Psoas muscle (tissue), 8 donors: ENCODE results near the gene MRM2. TPM values are rescaled to one million over a fixed set of nuclear protein-coding genes. Genes with fewer than 3 reads are reported as not detected.
A peak's percentile ranks its signal among the peaks of the same experiment; 100 is the strongest.

Source experiments
- ATAC-seq, 4 donors: fragments of 200-7000 bp; cut with Tn5 transposase; one replicate each; pipeline ENCODE4 v1.9.1; 2020; ENCODE audit warnings: moderate library complexity in 3 of 4, mild to moderate bottlenecking in 2 of 4
- DNase-seq, 2 donors: peaks; one replicate each; pipeline ENCODE4 v3.0.0-alpha.2; 2020
- H3K27ac ChIP-seq: fragments of 200-600 bp; one replicate; pipeline ENCODE4 v1.8.0; 2022
- H3K27me3 ChIP-seq, 3 donors: fragments of 200-600 bp in 1 of 3; one replicate each; pipeline versions ENCODE4 v1.6.1 to v1.8.0; 2013 to 2022; ENCODE audit warnings: low read length in 2 of 3, mild to moderate bottlenecking in 2 of 3, moderate library complexity in 1 of 3; ENCODE audit not compliant: insufficient read depth in 3 of 3
- H3K36me3 ChIP-seq, 2 donors: fragments of 200-600 bp in 1 of 2; one replicate each; pipeline versions ENCODE4 v1.6.1 to v1.8.0; 2013 to 2022; ENCODE audit warnings: low read depth in 1 of 2, mild to moderate bottlenecking in 1 of 2, moderate library complexity in 1 of 2; ENCODE audit not compliant: insufficient read depth in 1 of 2
- H3K4me1 ChIP-seq: fragments of 200-600 bp; one replicate; pipeline ENCODE4 v1.8.0; 2022
- H3K4me3 ChIP-seq: fragments of 200-600 bp; one replicate; pipeline ENCODE4 v1.8.0; 2022; ENCODE audit warnings: mild to moderate bottlenecking
- H3K9me3 ChIP-seq: fragments of 200-600 bp; one replicate; pipeline ENCODE4 v1.8.0; 2022
- CTCF ChIP-seq: fragments of 200-600 bp; IDR thresholded peaks from one replicate; pipeline ENCODE4 v1.8.0; 2022; ENCODE audit warnings: antibody characterized with exemption
- WGBS, 3 donors: extraction: QIAGEN DNeasy Blood & Tissue Kit; methylation state at CpG; one replicate each; pipeline versions ENCODE4 v1.1.6 to v1.1.7; 2013; 5-methylcytosine and 5-hydroxymethylcytosine counted together
- intact Hi-C, 2 donors: fragments of 100-400 bp; cut with DNase I; formaldehyde crosslinking; loops; one replicate each; pipeline versions ENCODE4 v1.11.0 to v1.14.2; 2022
- polyA plus RNA-seq, 3 donors: library from polyadenylated mRNA; stranded (reverse); fragments of 200-250 nt; gene quantifications; one replicate each; pipeline ENCODE4 v1.2.3, GENCODE V29; 2013
- total RNA-seq, 4 donors: library from RNA; stranded (reverse); fragmentation: NEBNext Ultra II Directional in 2 of 4; extraction: Animal tissue kit (Norgen Biotek cat#: 25700) in 2 of 4; gene quantifications; one replicate each; pipeline versions ENCODE4 v1.2.1 to v1.2.4, GENCODE V29; 2021 to 2023
- donor health status: healthy with polysubstance abuse.
- donor health status: DM: no; HTN: no; CAD: no; lungs with moderate emphysema.
- donor health status: Bipolar disorder and iron deficiency.
- donor health status: healthy.
- donor health status: DM: yes; HTN: yes; CAD: no.
- donor health status: DM: no; HTN: no; CAD: no.
- donor health status: DM: no; HTN: no; CAD: no.
- donor health status: DM: yes; HTN: yes; CAD: no.

Gene MRM2
- total and polyA plus RNA-seq, 7 donors: 15.9 to 53.0 (median 21.6) TPM

GRCh38 chr7:2219136-2219535 is 22.9 kb downstream of the MRM2 start:
- ATAC-seq: no peak
- Histone ChIP-seq H3K4me1 (peaks cover 9% of the 10 kb centered on the region), H3K9me3 (no peaks in the 10 kb centered on the region), H3K27me3 (no peaks in the 10 kb centered on the region), H3K27ac (no peak overlapping the region), H3K4me3 (no peak overlapping the region), H3K36me3 (peaks cover 0 to 79% of the 10 kb centered on the region in 2 donors)
- intact Hi-C loops: no loop called here
- WGBS, 3 donors: 87 to 93% (median 93%) methylated on average over 15 of the region's 15 CpGs
- no peak for TF ChIP-seq CTCF
- DNase-seq: peak in 1 of 2 donors; percentile 37

- Histone ChIP-seq H3K36me3 (peaks cover 0 to 84% of the 10 kb centered on the region in 2 donors), H3K27me3 (no peaks in the 10 kb centered on the region), H3K9me3 (no peaks in the 10 kb centered on the region), H3K4me1 (peaks cover 2% of the 10 kb centered on the region), H3K27ac (no peak overlapping the region), H3K4me3 (no peak overlapping the region)
- intact Hi-C loops: no loop called here
- ATAC-seq: no peak
- WGBS, 3 donors: 90 to 92% (median 90%) methylated on average over 9 of the region's 9 CpGs
- DNase-seq: no peak
- no peak for TF ChIP-seq CTCF
These were observed 23.6 kb downstream of the MRM2 start for GRCh38 chr7:2218444-2218785.

GRCh38 chr7:2217716-2218443 is 24.1 kb downstream of the MRM2 start:
- no peak for ATAC-seq
- no peak overlapping the region for H3K4me3 ChIP-seq
- no peaks in the 10 kb centered on the region for H3K27me3 ChIP-seq
- H3K36me3 ChIP-seq: peaks cover 0 to 84% of the 10 kb centered on the region in 2 donors
- no peaks in the 10 kb centered on the region for H3K9me3 ChIP-seq
- H3K27ac ChIP-seq: no peak overlapping the region
- DNase-seq: no peak
- no peaks in the 10 kb centered on the region for H3K4me1 ChIP-seq
- no peak for TF ChIP-seq CTCF
- WGBS, 3 donors: 86 to 93% (median 89%) methylated on average over 19 of the region's 19 CpGs
- intact Hi-C loops: no loop called here

GRCh38 chr7:2217206-2217605 is 24.8 kb downstream of the MRM2 start:
- TF ChIP-seq CTCF: no peak
- ATAC-seq (no peak), DNase-seq (no peak)
- peaks cover 0 to 85% of the 10 kb centered on the region in 2 donors for H3K36me3 ChIP-seq
- H3K9me3 ChIP-seq: no peaks in the 10 kb centered on the region
- WGBS, 3 donors: 80 to 93% (median 86%) methylated on average over 7 to 10 of the region's 10 CpGs
- H3K4me1 ChIP-seq: no peaks in the 10 kb centered on the region
- intact Hi-C loops: no loop called here
- no peak overlapping the region for H3K27ac ChIP-seq
- H3K27me3 ChIP-seq: no peaks in the 10 kb centered on the region
- H3K4me3 ChIP-seq: no peak overlapping the region

- DNase-seq: no peak
- H3K27ac ChIP-seq: no peak overlapping the region
- WGBS, 3 donors: 88 to 90% (median 89%) methylated on average over 17 of the region's 17 CpGs
- H3K36me3 ChIP-seq: peaks cover 0 to 86% of the 10 kb centered on the region in 2 donors
- H3K4me3 ChIP-seq: no peak overlapping the region
- no peaks in the 10 kb centered on the region for H3K9me3 ChIP-seq
- H3K27me3 ChIP-seq: no peaks in the 10 kb centered on the region
- intact Hi-C loops: no loop called here
- TF ChIP-seq CTCF: no peak
- no peaks in the 10 kb centered on the region for H3K4me1 ChIP-seq
- no peak for ATAC-seq
These were observed 26.2 kb downstream of the MRM2 start for GRCh38 chr7:2215851-2216250.
